ENCODE results near the gene METTL1. TPM values are rescaled to one million over a fixed set of nuclear protein-coding genes. Genes with fewer than 3 reads are reported as not detected.

METTL1 gene
- total and polyA plus RNA-seq, 9 of the 15 experiments (the other 6 are each of a cell fraction or from before 2014, with no cell fraction given), result 12.6 to 65.9 (median 39.2) TPM

GRCh38 chr12:57744777-57745484 is 27.0 kb downstream of the METTL1 start, which contains the start of gene TSPAN31 (continued):
- TF ChIP-seq, protein P1, sequence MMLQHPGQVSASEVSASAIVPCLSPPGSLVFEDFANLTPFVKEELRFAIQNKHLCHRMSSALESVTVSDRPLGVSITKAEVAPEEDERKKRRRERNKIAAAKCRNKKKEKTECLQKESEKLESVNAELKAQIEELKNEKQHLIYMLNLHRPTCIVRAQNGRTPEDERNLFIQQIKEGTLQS (IDR thresholded peaks at IDR 0.05), result peak; percentile 99
- TF ChIP-seq, protein P1 (CRISPR knock-in tag; conservative IDR thresholded peaks at IDR 0.05), result no peak
- peak; percentile 68 for TF ChIP-seq TBP (optimal IDR thresholded peaks at IDR 0.05; ENCODE audit: low read depth, low read length)
- no peak; the same call in 1 of the 2 replicates for TF ChIP-seq C11orf30 (IDR thresholded peaks at IDR 0.05; ENCODE audit: low read depth)
- TF ChIP-seq, protein P2, sequence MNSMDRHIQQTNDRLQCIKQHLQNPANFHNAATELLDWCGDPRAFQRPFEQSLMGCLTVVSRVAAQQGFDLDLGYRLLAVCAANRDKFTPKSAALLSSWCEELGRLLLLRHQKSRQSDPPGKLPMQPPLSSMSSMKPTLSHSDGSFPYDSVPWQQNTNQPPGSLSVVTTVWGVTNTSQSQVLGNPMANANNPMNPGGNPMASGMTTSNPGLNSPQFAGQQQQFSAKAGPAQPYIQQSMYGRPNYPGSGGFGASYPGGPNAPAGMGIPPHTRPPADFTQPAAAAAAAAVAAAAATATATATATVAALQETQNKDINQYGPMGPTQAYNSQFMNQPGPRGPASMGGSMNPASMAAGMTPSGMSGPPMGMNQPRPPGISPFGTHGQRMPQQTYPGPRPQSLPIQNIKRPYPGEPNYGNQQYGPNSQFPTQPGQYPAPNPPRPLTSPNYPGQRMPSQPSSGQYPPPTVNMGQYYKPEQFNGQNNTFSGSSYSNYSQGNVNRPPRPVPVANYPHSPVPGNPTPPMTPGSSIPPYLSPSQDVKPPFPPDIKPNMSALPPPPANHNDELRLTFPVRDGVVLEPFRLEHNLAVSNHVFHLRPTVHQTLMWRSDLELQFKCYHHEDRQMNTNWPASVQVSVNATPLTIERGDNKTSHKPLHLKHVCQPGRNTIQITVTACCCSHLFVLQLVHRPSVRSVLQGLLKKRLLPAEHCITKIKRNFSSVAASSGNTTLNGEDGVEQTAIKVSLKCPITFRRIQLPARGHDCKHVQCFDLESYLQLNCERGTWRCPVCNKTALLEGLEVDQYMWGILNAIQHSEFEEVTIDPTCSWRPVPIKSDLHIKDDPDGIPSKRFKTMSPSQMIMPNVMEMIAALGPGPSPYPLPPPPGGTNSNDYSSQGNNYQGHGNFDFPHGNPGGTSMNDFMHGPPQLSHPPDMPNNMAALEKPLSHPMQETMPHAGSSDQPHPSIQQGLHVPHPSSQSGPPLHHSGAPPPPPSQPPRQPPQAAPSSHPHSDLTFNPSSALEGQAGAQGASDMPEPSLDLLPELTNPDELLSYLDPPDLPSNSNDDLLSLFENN (IDR thresholded peaks at IDR 0.05; ENCODE audit: low read depth in 2 of 2, low read length in 2 of 2), result peak in 1 of 2 experiments; percentile 50; a peak in 1 of 4 replicates
- no peak for TF ChIP-seq ZKSCAN3 (CRISPR knock-in tag; IDR thresholded peaks at IDR 0.05)
- no peak for TF ChIP-seq NFE2 (IDR thresholded peaks at IDR 0.05; ENCODE audit: low read depth)
- TF ChIP-seq SP1 (CRISPR knock-in tag; IDR thresholded peaks at IDR 0.05), result peak; percentile 78
- no peak for TF ChIP-seq ZNF592 (IDR thresholded peaks at IDR 0.05)
- no peak for TF ChIP-seq NFE2L1 (tag; IDR thresholded peaks at IDR 0.05; ENCODE audit: borderline replicate concordance, low read depth)
- no peak for TF ChIP-seq ZEB2 (IDR thresholded peaks at IDR 0.05)
- peak; percentile 45 for TF ChIP-seq JUN (IDR thresholded peaks at IDR 0.05; ENCODE audit: borderline replicate concordance, low read depth, low read length)
- TF ChIP-seq JUN (CRISPR knock-in tag; IDR thresholded peaks at IDR 0.05; ENCODE audit: borderline replicate concordance), result no peak; the same call in 1 of the 2 replicates
- TF ChIP-seq, protein P3, sequence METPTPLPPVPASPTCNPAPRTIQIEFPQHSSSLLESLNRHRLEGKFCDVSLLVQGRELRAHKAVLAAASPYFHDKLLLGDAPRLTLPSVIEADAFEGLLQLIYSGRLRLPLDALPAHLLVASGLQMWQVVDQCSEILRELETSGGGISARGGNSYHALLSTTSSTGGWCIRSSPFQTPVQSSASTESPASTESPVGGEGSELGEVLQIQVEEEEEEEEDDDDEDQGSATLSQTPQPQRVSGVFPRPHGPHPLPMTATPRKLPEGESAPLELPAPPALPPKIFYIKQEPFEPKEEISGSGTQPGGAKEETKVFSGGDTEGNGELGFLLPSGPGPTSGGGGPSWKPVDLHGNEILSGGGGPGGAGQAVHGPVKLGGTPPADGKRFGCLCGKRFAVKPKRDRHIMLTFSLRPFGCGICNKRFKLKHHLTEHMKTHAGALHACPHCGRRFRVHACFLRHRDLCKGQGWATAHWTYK (CRISPR knock-in tag; IDR thresholded peaks at IDR 0.05), result no peak
- TF ChIP-seq, protein P4, sequence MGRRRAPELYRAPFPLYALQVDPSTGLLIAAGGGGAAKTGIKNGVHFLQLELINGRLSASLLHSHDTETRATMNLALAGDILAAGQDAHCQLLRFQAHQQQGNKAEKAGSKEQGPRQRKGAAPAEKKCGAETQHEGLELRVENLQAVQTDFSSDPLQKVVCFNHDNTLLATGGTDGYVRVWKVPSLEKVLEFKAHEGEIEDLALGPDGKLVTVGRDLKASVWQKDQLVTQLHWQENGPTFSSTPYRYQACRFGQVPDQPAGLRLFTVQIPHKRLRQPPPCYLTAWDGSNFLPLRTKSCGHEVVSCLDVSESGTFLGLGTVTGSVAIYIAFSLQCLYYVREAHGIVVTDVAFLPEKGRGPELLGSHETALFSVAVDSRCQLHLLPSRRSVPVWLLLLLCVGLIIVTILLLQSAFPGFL (CRISPR knock-in tag; IDR thresholded peaks at IDR 0.05), result no peak
- 0 out of 2 replicates have a peak, but pooled peaks have one; percentile 3 for TF ChIP-seq RFX7 (CRISPR knock-in tag; IDR thresholded peaks at IDR 0.05)
- TF ChIP-seq ZNF444 (CRISPR knock-in tag; IDR thresholded peaks at IDR 0.05), result 0 out of 2 replicates have a peak, but pooled peaks have one; percentile 5

Data from K562 (cell line).